GM19468 (cell line): Measurements from ENCODE around the gene ADRA2C.

Experiments used
- ATAC-seq: cut with Tn5 transposase; IDR thresholded peaks from one replicate; pipeline ENCODE4 v1.9.1; 2021; ENCODE audit warnings: mild to moderate bottlenecking, moderate library complexity, moderate number of reproducible peaks; ENCODE audit not compliant: unreplicated experiment; ENCODE audit errors: extremely low read depth

Gene ADRA2C

DNA sequence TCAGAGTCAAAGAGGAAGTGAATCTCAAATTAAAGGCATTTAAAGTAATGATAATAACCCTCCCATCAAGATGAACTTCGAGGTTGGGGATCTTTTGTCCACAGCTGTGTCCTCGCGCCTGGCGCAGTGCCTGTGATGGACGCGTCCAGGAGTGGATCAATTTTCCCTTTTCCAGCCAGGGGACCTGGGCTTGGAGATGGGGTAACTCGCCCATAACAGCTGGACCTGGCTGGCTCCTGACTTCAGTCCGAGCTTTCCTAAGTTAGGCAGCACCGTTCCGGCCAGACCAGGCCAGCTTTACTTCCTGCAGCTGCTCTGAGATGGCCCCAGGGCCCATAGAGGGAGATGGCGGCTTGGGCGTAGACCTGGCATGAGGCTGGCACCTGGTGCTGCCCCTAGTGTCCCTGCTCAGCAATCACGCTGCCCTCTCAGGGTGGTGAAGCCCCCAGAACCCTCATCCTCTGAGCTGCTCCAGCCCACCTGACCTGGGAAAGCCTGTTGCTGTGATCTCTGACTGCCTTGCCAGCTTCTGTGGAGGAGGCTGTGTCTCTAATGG, 23.9 kb downstream of the ADRA2C start:
- ATAC-seq, result no peak

DNA sequence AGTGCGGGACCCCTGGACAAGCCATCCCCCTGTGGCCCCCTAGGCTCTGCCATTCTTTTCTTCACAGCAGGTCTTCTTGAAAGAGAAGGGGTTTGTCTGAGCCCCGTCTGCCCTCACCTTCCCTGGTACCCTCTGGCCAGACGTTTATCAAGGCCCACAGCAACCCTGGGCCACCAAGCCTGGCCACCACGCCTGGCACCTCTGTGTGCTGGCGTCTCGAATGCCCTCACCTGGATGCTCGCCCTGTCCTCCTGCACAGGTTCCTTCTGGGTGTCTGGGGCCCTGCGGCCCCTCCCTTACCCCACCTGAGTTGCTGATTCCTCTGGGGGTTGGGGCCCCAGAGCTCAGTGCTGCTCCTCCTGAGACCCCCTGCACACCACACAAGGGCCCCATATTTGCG, 25.1 kb downstream of the ADRA2C start:
- no peak for ATAC-seq

DNA sequence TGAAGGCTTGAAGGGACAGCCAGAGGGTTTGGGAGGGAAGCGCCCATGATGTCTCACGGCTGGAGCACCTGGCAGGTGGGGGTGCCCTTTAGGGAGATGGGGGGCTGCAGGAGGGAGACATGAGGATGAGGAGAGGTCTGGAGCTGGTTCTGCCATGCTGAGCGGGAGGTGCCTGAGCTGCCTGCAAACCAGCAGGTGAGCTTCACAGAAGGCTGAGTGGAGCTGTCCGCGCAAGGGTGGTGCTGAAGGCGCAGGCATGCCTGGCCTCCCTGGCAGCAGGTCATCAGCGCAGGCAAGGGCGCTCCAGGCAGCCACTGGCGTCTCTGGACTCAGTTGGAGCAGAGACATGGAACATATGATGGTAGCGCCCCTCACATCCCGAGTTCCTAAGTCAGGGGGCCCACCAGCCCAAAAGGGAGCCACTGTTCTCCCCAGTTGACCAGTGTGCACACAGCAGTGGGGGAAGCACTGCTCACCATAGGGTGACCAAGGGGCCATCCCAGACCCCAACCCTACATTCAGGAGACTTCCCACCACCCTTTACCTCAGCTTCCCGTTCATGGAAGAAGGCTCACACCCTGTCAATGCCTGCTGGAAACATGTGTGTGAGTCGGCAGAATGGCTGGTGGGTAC, 25.8 kb downstream of the ADRA2C start:
- no peak for ATAC-seq

DNA sequence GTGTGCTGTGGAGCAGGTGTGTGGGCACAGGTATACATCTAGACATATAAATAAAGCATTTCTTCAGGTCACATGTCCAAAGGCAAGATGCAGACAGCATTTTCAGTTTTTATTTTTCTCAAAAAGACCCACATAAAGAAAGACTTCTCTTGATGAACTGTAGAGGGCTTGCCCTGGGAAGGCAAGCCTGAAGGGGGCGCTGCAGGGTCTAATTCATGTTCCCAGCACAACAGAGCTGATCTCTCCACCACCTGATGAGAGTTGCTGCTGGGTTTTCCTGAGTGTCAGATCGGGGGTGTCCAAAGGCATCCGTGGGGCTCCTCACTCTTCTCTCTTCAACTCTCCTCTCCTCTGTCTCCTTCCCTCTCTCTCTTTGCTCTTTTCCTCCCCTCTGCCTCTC, 26.6 kb downstream of the ADRA2C start:
- ATAC-seq, result no peak

DNA sequence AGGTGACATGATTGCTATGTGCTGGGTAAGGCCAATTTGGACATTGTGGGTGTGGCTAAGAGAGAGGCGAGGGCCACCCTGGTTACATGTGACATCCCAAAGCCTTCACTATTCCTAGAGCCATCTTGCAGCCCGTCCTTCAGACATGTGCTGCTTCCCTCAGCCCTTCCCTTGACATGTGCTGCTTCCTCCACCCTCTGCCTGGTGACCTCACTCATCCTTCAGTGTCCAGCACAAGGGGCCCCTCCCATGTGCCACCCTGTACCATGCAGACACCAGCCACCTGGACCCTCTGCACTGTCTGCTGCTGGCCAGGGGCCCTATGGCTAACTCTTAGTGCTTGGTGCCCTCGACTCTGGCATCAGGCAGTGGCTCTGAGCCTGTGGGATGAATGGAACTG, 27.4 kb downstream of the ADRA2C start:
- ATAC-seq, result no peak

DNA sequence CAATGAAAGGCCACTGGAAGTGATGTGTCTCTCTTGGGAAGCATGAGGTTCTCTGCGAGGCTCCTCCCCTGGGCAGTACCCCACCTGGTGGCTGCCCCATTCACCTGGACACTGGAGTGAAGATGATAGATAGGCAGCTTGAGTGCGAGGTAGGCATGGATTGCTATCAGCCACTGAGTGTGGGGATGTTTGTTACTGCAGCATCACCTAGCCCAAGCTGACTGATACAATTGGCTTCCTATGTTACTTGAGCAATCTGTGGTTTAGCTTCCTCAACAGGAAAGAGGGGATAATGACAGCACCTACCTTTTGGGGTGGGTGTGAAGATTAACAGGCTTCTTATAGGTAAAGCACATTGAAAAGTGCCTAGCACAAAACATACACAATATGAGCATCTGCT, 30.8 kb downstream of the ADRA2C start:
- ATAC-seq, result no peak

DNA sequence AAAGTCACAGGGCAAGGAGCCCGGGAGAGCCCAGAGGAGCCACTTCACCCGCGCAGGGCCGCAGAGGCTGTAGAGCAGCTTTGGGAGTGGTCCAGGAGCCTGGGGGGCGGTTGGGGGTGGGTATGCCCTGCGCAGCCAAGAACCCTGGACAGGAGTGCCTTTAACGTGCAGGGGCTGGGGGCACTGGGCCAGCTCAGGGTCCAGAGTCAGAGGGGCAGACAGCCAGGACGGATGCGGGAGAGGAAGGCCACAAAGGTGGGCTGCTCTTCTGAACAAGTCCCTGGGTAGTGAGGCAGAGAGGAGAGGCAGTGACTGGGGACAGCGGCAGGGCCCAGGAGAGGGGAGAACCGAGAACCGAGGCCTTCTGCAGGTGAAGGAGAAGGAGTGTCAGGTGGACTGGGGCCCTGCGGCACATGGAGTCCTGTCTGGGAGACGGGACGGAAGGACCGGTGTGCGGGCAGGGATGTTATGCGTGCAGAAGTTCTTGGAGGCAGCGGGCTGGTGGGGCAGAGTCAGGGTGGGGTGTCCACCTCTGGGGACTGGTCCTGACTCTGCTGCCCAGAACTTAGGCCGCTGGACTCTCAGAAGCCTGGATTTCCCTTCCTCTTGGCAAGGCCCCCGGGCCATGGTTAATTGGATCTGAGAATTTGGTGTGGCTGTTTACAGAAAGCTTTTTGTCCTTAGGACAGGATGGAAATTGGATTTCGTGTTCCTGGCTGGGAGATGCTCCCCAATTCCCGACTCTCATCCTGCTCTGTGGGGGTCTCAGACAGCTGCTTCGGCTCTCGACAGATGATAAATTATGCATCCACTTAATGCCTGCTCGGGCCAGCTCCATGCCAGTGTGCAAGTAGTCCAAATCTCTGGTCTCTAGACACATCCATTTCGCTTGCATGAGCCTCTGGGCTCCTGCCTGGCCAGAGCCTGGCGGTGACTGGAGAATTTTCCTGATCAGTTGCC, 31.9 kb downstream of the ADRA2C start:
- no peak for ATAC-seq

DNA sequence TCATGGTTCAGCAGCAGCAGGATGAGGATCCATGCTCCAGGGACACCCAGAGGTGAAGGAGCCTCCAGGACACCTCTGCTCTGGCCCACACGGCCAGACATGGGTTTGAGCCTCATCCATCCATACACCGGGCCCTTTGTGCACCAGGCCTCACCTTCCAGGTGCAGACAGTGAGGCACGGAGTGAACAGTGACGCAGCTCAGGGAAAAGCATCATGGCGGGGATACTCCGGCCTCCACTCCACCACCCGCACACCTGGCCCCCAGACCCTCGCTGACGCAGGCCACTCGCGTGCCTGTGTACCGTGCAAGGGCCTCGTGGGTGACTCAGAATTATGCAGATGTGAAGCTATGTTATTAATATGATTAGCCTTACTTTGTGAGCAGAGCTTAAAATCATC, 33.3 kb downstream of the ADRA2C start:
- ATAC-seq, result no peak

DNA sequence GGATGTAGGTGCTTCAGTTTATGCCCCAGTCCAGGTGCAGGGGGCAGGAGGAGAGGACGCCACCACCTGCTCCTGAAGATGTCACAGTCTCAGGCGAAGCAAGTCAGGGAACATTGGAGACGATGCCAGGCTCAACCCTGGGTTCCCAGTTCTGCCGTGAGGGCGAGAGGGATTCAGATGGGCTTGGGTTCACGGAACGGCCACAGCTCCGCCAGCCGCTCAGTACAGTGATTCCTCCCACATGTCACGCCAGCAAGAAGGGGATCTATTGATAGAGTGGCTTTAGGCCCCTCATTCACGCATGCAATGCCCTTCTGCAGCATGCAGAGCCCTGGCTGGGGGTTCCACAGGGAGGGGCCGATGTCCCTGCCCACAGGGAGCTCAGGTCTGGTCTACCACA, 34.2 kb downstream of the ADRA2C start:
- ATAC-seq, result no peak

DNA sequence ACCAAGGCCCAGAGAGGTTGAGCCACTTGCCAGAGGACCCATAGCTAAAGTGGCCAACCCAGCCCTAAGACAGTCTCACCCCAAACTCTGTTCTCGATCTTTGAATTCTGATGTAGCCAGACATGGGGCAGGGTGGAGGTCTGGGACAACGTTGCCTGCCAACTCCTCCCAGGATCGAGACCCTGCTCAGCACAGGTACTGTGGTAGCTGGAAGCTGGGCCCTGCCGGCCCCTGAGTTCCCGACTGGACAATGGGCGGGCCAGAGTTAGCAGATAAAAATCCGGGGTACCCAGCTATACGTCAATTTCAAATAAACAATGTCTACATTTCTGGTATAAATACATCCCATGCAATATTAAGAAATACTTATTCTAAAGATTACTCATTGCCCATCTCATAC, 35.3 kb downstream of the ADRA2C start:
- no peak for ATAC-seq

DNA sequence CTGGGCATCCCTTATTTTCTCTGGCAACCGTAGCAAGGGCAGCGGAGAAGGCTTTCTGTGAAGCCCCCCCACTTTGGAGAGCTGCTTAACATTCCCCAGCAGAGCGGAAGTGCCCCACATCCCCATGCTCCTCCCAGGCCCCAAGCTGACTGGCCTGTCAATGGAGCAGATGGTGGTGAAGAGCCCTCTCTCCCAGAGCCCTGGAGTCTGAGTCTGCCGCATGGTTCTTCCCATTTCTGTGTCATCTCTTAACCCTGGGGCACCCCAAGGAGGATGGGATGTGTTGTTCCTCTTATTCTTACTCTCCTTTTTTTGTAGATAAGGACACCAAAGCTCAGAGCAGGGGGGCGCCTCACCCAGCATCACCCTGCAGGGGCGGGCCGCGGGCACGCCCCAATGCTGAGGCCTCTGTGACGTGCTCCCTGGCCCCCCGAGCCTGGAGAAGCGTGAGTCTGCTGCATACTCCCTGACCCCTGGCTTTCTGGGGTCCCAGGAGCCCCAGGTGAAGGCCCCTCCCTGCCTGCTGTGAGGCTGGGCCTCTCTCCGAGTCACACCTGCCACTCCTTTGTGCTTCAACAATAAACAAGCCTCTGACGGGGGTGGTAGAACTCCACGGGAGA, 35.9 kb downstream of the ADRA2C start:
- ATAC-seq, result no peak

DNA sequence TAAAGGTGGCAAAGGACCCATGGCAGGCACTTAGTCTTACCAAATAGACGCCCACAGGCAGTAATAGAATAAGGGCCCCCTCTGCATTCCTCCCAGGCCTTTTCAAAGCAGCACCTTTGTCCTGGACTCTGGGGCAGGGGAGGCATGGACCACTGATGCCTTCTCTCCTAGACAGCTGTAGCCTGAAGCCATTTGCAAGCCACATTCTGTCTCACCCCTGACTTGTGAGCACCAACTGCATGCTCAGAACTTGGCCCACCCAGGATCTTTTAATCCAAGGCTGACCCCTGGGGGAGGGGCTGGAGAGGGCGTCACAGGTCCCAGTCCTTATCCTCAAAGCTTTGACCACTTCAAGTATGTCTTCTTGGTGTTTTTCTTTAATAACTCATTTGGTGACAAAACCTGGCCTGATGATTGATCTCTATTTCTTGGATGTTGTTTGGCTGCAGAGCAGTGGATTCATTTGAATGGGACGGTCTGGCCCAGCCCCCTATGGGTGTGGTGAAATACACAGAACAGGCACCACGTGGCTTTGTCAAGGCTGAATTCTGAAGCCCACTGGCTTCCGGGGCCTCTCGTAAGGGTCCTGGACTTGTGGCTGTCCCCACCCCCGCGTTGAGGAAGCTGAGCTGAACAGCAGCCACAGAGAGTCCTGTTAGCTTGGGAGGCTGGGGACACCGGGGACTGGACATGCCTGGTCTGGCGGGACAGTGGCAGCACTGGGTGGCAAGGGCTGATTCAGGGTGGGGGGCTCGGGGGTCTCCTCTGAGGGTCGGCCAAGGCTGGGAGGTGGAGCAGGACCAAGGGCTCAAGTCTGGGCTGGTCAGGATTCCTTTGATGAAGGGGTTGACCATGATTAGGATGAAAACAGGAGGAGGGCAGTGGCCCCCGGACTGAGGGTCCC, 36.6 kb downstream of the ADRA2C start:
- no peak for ATAC-seq

DNA sequence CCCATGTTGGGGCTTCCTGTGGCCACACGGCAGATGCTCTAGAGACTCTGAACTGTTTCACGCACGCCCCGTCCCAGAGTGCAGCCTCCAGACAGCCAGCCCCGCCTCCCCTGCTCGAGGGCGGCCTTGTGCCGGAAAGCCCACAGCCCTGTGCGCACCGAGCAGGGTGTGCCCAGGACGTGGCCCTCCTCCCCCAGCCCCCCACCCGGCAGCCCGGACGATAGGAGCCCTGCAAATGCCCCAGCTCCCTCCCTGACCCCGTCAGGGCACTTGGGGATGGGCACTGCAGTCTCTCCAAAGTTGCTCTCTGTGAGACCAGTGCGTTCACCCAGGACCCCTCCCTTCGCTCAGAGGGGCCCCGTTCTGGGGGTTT, 37.3 kb downstream of the ADRA2C start:
- ATAC-seq, result no peak

DNA sequence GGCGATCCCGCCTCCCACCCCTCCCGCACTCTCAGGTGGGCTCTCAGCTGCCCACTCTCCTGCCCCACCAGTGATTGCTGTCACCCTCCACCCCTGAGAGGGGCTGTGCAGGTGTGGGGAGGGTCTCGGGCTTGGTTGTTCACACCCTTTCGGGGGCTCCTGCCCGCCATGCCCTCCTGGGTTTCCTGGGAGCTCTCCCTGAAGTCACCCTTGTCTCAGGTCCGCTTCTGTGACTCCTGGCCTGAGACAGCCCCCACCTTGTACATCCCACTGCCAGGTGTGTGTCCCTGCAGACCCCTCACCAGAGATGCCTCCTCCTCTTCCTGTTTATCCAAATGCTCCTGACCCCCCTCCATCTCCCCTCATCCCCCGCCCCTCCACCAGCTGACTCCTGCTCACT, 37.8 kb downstream of the ADRA2C start:
- ATAC-seq, result no peak

DNA sequence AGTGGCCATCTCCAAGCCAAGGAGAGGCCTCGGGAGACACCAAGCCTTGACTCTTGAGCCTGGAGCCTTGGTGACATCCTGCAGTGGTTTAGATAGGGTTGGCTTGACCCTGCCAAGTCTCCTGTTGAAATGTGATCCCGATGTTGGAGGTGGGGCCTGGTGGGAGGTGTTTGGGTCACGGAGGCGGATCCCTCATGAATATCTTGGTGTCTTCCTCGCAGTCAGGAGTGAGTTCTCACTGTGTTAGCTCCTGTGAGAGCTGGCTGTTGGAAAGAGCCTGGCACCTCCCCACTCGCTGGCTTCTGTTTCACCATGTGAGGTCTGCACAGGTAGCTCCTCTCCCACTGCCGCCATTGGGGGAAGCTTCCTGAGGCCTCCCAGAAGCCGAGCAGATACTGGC, 38.8 kb downstream of the ADRA2C start:
- ATAC-seq, result no peak

DNA sequence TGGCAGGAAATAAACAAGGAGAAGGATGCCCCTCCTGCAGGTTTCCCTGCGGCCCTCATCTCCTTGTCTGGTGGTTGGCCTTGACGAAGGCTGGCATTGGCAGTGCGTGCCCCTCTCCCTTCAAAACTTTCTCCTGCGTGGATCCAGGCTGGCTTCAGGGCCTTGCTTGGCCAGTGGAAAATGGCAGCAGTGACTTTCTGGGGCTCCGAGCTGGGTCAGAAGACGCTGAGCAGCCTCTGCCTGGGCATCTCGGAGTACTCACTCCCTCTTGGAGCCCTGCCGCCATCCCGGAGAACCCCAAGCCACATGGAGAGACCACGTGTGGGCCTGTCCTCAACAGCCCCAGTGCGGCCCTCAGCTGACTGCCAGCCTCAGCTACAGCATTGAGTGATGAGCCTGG, 39.5 kb downstream of the ADRA2C start:
- ATAC-seq, result no peak

DNA sequence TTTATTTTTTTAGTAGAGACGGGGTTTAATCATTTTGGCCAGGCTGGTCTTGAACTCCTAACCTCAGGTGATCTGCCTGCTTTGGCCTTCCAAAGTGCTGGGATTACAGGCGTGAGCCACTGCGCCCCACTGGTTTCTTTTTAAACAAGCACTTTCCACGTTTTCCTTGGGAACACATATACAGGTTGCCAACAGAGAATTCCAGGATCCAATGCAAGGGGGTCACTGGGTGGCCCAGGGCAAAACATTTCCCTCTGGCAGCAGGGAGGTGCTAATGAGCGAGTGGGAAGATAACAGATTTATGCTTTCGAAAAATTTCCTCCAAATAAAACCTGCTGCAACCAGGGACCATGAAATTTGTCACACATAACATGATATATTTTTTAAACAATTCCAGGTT, 41.1 kb downstream of the ADRA2C start:
- ATAC-seq, result no peak

DNA sequence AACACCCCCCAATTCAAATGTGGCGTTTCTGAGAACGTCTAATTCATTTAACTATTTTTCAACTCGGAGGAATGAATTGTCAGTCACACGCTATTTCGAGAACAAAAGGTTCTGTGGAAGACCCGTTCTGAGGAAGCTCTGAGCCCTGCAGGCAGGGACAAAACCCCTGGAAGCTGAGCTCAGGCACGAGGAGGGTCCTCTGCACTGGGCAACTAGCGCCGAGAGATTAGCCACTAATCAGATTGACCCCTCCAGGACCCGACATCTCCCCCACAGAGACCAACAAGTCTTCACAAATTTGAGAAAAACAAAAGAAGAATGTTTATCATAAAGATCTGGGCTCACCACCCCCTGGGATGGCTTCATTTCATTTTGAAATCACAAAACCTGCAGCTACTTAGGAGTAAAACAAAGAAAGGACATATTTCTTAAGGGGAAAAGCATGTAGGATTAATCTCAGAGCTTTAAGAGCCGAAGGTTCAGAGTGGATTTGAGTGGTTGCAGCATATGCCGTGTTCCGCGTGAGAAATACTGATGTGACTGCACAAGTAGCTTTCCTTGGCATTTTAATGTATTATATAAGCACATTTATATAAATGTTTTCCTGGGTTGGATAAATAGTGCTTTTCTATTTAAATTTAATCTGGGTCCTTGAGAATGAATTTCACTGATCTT, 41.8 kb downstream of the ADRA2C start:
- ATAC-seq, result no peak

DNA sequence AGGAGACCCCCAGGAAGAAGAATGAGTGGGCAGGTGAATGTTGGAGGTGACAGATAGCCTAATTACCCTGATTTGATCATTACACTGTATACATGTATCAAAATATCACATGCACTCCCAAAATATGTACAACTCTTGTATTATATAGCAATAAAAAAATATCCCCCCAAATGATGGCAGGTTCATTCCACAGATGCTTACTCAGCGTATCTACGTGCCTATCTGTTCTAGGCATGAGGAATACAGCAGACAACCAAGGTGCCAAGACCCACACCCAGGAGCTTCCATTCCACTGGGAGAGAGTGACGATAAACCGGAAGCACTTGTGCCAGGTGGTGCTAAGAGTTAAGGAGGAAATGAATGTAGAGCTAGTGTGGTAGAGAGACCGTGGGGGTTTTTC, 42.4 kb downstream of the ADRA2C start:
- ATAC-seq, result no peak

DNA sequence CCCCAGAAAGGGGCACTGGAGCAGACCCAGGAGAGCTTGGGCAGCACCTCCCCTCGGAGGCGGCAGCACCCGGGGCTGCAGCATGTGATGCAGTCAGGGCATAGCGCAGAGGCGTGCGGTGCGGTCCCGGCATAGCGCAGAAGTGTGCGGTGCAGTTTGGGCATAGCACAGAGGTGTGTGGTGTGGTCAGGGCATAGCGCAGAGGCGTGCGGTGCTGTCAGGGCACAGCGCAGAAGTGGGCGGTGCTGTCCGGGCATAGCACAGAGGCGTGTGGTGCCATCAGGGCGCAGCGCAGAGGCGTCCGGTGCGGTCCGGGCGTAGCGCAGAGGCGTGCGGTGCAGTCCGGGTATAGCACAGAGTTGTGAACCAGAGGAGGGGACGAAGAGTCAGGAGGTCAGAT, 42.8 kb downstream of the ADRA2C start:
- ATAC-seq, result no peak
